ENCODE data around the gene TESMIN.

Gene TESMIN

DNA sequence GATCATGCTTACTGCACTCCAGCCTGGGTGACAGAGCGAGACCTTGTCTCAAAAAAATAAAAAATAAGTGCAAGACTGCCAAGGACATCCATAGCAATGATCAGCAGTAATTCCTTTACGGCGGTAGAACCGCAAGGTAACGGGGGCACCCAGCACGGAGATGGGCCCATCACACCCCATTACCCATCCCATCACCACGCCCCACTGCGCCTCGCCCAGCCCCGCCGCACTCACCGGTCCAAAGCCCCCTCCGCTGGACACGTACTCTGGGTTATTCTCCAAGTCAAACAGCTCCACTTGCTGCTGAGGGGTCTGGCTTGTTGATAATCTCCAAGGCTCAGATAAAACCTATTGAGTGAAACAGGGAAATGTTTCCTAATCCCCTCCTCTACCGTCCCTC is 8.7 kb upstream of the TESMIN start:
- DNase-seq: no peak

DNA sequence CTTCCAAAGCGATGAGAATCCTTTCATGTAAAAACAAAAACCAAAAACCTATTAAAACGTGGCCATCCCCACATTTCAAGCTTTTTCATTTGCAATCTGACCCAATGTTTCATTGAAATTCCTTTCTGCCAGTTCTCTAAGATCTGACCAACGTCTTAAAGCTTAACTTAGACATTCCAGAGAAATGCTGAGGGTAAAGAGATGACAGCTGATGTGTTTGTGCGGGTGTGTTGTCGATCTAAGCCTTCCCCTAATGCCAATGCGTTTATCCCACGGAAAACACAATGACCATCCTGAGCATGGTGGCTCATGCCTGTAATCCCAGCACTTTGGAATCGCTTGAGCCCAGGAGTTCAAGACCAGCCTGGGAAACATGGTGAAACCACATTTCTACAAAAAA is 6.4 kb upstream of the TESMIN start:
- DNase-seq: no peak

- no peak for DNase-seq
Measured at GRCh38 chr11:68756171-68756766, 4.9 kb upstream of the TESMIN start.

DNA sequence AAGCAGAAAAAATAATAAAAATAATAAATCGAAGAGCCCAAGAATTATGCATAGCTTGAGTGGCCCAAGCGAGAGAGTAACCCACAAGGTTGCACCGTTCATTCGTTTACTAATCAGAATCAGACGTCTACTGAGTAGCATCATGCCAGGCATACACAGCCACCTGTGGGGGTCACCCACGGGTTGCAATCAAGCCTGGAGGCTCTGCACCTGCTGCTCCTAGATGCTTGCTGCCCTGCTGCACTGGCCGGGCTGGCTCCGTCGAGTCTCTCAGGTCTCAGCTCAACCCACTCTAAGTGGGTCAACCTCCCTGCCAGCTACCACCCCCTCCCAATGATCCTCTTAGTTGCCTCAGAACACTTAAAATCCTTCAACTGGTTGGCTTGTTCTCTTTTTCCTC is 2.0 kb upstream of the TESMIN start:
- DNase-seq: no peak

- DNase-seq: no peak
Measured at GRCh38 chr11:68751004-68751325, 355 bp downstream of the TESMIN start.

- DNase-seq: no peak
Measured at GRCh38 chr11:68750195-68751003, 921 bp downstream of the TESMIN start.

DNA sequence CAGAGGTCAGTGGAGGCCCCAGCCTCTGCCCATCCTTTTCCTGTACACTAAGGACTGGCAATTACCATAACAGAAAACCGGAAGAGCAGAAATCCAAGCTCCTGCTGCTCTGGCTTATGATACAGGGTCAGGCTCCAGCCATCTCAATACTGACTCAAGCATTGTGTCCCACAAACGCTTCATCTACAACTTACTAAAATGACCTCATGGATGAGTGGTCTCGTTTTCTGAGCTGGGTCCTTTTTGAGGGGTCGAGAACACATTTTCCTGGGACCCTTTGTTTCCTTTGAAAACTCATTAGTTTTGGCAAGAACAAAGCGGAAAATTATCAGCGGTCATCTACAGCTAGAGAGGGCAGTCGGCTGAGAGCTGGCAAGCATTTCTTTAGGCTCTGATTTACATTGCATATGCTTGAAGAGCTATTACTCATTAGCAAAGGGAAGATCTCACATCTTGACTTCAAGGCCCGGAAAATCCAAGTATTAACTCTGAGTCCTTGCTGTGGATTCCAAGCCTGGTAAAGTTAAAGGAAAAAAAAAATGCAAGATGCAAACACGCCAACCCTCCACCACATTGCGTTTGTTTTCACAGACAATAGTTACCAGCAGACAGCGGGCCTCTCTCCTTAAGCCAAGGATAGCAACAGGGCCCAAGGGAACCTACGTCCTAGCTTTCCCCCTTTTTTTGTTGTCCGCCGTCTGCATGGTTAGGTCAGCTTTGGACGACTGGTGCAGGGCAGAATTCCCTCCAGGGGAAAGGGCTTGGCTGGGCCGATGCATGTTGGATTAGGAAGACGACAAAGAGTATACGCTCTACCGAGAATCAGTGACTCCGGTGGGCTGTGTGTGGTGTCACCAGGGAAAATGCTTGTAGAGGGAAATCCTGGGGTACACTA is 1.8 kb downstream of the TESMIN start:
- no peak for DNase-seq

DNA sequence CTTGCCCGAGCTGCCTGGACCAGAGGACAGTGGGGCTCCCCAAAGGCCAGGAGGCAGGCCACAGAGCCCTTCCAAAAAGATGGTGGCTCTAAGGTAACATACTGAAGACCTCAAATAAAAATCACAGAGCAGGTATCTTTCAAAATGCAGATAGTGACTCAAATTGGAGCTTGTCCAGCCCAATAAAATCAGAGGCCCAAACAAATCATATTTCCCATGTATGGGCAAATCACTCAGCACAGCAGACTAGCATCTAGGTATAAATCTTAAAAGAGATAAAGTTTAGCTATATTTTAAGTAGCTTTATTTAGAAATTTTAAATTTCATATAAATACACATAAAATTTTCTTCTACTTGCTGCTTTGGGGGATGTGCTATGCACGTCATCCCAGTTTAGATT is 3.3 kb downstream of the TESMIN start:
- DNase-seq: no peak

DNA sequence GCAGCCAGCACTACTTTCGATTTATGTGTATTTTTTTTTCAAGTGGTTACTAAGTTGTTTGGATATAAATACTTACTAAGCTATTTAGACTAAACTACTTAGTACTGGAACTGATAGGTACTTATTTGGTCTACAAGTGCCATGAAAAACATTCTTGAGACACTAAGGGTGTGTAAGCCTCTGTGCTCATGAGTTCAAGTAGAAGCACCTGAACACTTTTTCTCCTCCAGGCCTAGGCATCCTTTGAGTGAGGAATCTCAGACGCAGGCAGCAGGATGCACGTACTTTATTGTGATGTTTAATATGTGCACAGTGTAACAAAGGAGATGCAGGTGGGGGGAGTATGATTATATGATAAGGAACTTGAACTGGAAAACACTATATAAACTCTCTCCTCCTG is 7.8 kb downstream of the TESMIN start:
- no peak for DNase-seq

DNA sequence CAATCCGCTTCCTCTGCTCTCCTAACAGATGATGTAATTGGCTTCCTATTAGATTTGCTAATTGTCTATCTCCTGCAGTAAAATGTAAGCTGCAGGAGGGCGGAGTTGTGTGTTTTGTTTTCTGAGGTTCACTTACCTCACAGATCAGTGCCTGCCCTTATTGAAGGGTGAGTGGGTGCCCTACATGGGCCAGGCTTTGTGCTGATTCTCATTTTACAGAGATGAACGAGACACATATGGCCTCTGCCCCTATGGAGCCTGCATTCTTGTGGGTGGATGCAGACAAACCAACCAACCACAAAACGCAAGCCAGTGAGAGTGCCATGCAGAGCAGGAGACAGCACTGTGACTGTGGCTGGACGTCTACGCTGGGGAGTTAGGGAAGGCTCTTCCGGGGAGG is 9.9 kb downstream of the TESMIN start:
- DNase-seq: no peak

DNA sequence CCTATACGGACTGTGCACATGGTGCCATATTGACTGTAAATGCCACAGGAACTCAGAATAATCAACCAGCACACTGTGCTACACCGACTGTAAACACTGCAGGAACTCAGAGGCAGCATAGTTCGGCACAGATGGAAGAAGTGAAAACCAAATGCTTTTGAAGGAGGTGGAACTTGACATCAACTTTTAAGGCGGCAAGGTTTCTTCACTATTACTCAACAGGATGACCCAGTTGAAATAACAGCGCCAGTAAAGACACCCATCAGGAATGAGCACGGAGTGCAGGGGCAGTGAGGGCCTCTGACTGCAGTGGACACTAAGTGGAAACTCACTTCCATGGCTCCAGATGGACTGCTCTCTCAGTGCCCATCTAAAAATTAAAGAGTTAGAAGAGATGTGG is 15.7 kb downstream of the TESMIN start:
- DNase-seq: no peak

DNA sequence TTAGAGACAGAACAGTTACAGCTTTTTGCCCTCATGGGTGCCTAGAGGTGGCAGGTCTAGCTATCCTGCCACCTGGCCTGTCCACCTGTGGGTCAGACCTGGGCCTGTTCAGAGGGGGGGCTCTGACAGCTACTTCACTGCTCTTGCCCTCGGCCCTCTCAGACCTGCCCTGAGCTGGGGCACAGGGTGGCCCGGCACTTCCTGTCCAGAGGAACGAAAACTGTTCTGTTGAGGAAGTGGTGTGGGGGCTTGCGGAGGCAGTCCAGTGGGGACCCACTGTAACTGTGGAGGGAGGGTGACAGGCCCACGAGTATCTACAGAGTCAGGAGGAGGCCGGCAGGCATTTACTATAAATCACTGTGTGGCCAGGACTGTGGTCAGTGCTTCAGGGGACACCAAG is 16.2 kb downstream of the TESMIN start:
- DNase-seq: no peak

DNA sequence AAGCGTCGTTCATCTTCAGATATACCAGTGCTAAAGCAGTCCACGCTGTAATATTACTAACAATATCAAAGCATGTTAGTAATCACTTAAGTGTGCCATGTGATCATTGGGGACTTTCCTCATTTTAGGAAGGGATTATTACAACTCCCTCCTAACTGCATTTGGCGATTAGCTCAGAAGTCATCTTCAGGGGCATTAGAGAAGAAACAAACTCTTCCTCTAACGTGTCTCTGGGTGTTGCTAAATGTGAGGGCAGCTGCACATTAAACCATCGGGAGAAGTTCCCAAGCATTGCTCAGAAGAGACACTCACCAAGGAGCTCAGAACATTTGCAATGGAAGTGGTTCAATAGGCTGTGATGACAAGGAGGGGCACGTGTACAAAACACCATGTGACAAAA is 17.2 kb downstream of the TESMIN start:
- no peak for DNase-seq

- no peak for DNase-seq
Measured at GRCh38 chr11:68727783-68728182, 23.5 kb downstream of the TESMIN start.

DNA sequence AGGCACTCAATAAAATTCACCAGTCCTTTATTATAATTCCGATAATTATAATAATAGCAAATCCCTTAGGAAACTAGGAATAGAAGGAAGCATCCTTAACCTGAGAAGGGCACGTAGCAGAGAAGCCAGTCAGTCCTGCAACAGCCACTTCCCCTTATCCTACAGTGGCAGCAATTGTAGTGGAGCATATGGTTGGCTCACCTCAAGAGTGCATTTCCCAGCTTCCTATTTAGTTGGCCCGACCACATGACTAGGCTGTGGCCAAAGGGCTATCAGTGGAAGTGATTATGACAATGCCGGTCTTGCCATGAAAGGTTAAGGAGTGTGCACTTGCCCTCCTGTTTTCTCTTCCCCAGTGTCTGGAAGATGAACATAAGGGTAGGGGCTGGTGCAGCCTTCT is 27.0 kb downstream of the TESMIN start:
- no peak for DNase-seq

GRCh38 chr11:68722143-68722542 is 29.2 kb downstream of the TESMIN start:
- no peak for DNase-seq

DNA sequence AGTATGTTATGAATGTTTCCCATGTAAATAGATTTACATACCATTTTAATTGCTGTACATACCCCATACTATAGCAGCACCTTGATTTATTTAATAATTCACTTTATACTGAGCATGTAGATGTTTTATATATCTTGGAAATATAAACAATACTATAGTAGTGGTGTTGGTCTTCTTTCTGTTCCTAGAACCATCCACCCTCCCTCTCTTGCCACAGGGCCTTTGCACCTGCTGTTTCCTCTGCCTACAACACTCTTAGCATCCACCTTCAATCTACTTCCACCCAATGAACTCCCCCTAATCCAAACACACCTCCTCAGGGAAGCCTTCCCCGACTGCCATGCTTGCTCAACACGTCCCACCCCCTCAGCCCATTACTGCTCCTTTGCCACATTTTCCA is 30.2 kb downstream of the TESMIN start:
- DNase-seq: no peak

- no peak for DNase-seq
Measured at GRCh38 chr11:68715456-68716122, 35.7 kb downstream of the TESMIN start.

- DNase-seq: no peak
Measured at GRCh38 chr11:68714060-68714856, 37.1 kb downstream of the TESMIN start.

GRCh38 chr11:68711114-68711513 is 40.2 kb downstream of the TESMIN start:
- DNase-seq: no peak

DNA sequence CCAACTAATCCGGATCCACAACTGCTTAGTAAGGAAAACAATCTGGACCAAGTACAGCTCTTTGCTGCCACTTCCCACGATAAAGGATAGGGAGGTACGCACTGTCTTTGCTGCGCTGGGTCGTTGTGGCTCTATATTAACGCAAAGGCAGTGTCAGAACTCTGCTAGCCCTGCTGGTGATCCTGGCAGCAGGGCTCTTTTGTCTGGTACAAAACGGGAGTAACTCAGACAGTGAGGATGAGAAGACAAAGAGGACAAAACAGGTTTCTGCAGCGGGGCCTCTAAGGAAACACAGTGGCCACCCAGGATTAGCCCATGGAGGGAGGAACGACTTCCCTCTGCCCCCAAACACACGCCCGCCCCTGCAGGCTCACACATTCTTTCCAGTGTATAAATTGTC is 40.9 kb downstream of the TESMIN start:
- no peak for DNase-seq

GRCh38 chr11:68709062-68709461 is 42.3 kb downstream of the TESMIN start:
- DNase-seq: no peak

GRCh38 chr11:68707527-68707926 is 43.8 kb downstream of the TESMIN start:
- DNase-seq: no peak
